DND-41 (cell line): Measurements from ENCODE around the gene SERBP1.

Source experiments
- ATAC-seq: fragments of 200-7000 bp; cut with Tn5 transposase; 3 replicates; pipeline ENCODE4 v1.9.1; 2021; ENCODE audit warnings: low read depth; ENCODE audit not compliant: insufficient read depth
- DNase-seq: peaks from one replicate; pipeline ENCODE4 v3.0.0-alpha.2; 2020
- H2AFZ ChIP-seq: 2 replicates; pipeline ENCODE4 v1.6.0; 2012; ENCODE audit warnings: low read depth, low read length
- H3K27ac ChIP-seq: 2 replicates; pipeline ENCODE4 v1.5.1; 2012; ENCODE audit warnings: low read length, inconsistent platforms
- H3K27me3 ChIP-seq: fragments of 200-600 bp; sonication (generic); 2 replicates; pipeline ENCODE4 v1.6.0; 2012; ENCODE audit warnings: low read length, mild to moderate bottlenecking, inconsistent platforms; ENCODE audit not compliant: insufficient read depth, poor library complexity
- H3K36me3 ChIP-seq: 2 replicates; pipeline ENCODE4 v1.5.1; 2012; ENCODE audit warnings: low read length, inconsistent platforms; ENCODE audit not compliant: insufficient read depth
- H3K4me1 ChIP-seq: 2 replicates; pipeline ENCODE4 v1.5.1; 2012; ENCODE audit warnings: mild to moderate bottlenecking, low read length; ENCODE audit not compliant: insufficient read depth
- H3K4me2 ChIP-seq: 2 replicates; pipeline ENCODE4 v1.6.0; 2012; ENCODE audit warnings: mild to moderate bottlenecking, moderate library complexity, low read length, inconsistent platforms; ENCODE audit not compliant: insufficient read depth
- H3K4me3 ChIP-seq, 2 experiments: fragments of 200-600 bp in 1 of 2; shearing (Covaris generic) in 1 of 2; 2 replicates each; pipeline ENCODE4 v1.5.1; 2012 to 2016; ENCODE audit warnings: inconsistent platforms in 2 of 2, low read length in 2 of 2, mild to moderate bottlenecking in 2 of 2, low read depth in 1 of 2, moderate library complexity in 1 of 2
- H3K79me2 ChIP-seq: 2 replicates; pipeline ENCODE4 v1.6.0; 2012; ENCODE audit warnings: low read length, inconsistent platforms; ENCODE audit not compliant: insufficient read depth
- H3K9ac ChIP-seq: 2 replicates; pipeline ENCODE4 v1.6.0; 2012; ENCODE audit warnings: low read depth, mild to moderate bottlenecking, inconsistent platforms, low read length, moderate library complexity
- H3K9me3 ChIP-seq: 2 replicates; pipeline ENCODE4 v1.5.1; 2012; ENCODE audit warnings: low read length, moderate library complexity, mild to moderate bottlenecking, inconsistent platforms; ENCODE audit not compliant: insufficient read depth, severe bottlenecking
- H4K20me1 ChIP-seq: 2 replicates; pipeline ENCODE4 v1.6.0; 2012; ENCODE audit warnings: low read length; ENCODE audit not compliant: insufficient read depth
- CTCF ChIP-seq: IDR thresholded peaks from 2 replicates; pipeline ENCODE4 v1.5.1; 2012; ENCODE audit warnings: borderline replicate concordance, low read length, moderate library complexity, mild to moderate bottlenecking; ENCODE audit not compliant: poor library complexity, severe bottlenecking; ENCODE audit errors: extremely low read depth
- EZH2 ChIP-seq: IDR thresholded peaks from 3 replicates; pipeline ENCODE4 v1.6.1; 2012; ENCODE audit warnings: borderline replicate concordance, low read depth, mild to moderate bottlenecking, moderate library complexity, low read length, inconsistent platforms; ENCODE audit not compliant: severe bottlenecking

The SERBP1 gene

GRCh38 chr1:67372898-67373297, 57.3 kb downstream of the SERBP1 start:
- Histone ChIP-seq H3K4me1 (no peaks in the 10 kb centered on the region), H3K9me3 (no peaks in the 10 kb centered on the region), H3K79me2 (no peaks in the 10 kb centered on the region), H3K9ac (no peak overlapping the region), H3K4me2 (no peak overlapping the region), H3K27me3 (no peaks in the 10 kb centered on the region), H4K20me1 (no peaks in the 10 kb centered on the region), H3K36me3 (no peaks in the 10 kb centered on the region), H2AFZ (no peak overlapping the region), H3K4me3 (no peak overlapping the region), H3K27ac (no peak overlapping the region)
- ATAC-seq (no peak), DNase-seq (no peak)
- TF ChIP-seq CTCF: no peak
- no peak for TF ChIP-seq EZH2

GRCh38 chr1:67372136-67372535, 58.1 kb downstream of the SERBP1 start:
- Histone ChIP-seq H2AFZ (no peak overlapping the region), H3K4me2 (no peak overlapping the region), H3K27me3 (no peaks in the 10 kb centered on the region), H3K27ac (no peak overlapping the region), H3K9me3 (no peaks in the 10 kb centered on the region), H3K9ac (no peak overlapping the region), H3K4me3 (no peak overlapping the region), H4K20me1 (no peaks in the 10 kb centered on the region), H3K4me1 (no peaks in the 10 kb centered on the region), H3K36me3 (no peaks in the 10 kb centered on the region), H3K79me2 (no peaks in the 10 kb centered on the region)
- TF ChIP-seq EZH2 (no peak), CTCF (no peak)
- ATAC-seq (no peak), DNase-seq (no peak)

- no peaks in the 10 kb centered on the region for H3K79me2 ChIP-seq
- DNase-seq (no peak), ATAC-seq (no peak)
- no peaks in the 10 kb centered on the region for H4K20me1 ChIP-seq
- H3K27ac ChIP-seq: no peak overlapping the region
- no peak overlapping the region for H2AFZ ChIP-seq
- no peaks in the 10 kb centered on the region for H3K9me3 ChIP-seq
- no peaks in the 10 kb centered on the region for H3K27me3 ChIP-seq
- no peaks in the 10 kb centered on the region for H3K4me1 ChIP-seq
- H3K4me2 ChIP-seq: no peak overlapping the region
- H3K9ac ChIP-seq: no peak overlapping the region
- no peak for TF ChIP-seq EZH2
- no peak for TF ChIP-seq CTCF
- H3K4me3 ChIP-seq: no peak overlapping the region
- no peaks in the 10 kb centered on the region for H3K36me3 ChIP-seq
Observed at GRCh38 chr1:67371681-67372080, 58.5 kb downstream of the SERBP1 start.

GRCh38 chr1:67371043-67371442, 59.2 kb downstream of the SERBP1 start:
- H3K27ac ChIP-seq: no peak overlapping the region
- no peaks in the 10 kb centered on the region for H3K36me3 ChIP-seq
- DNase-seq (no peak), ATAC-seq (no peak)
- no peaks in the 10 kb centered on the region for H3K27me3 ChIP-seq
- no peaks in the 10 kb centered on the region for H3K79me2 ChIP-seq
- no peak for TF ChIP-seq CTCF
- no peak for TF ChIP-seq EZH2
- no peak overlapping the region for H2AFZ ChIP-seq
- no peak overlapping the region for H3K4me3 ChIP-seq
- H3K9me3 ChIP-seq: no peaks in the 10 kb centered on the region
- H3K4me1 ChIP-seq: no peaks in the 10 kb centered on the region
- H3K4me2 ChIP-seq: no peak overlapping the region
- no peaks in the 10 kb centered on the region for H4K20me1 ChIP-seq
- no peak overlapping the region for H3K9ac ChIP-seq
